ENCODE data around the gene PRR5L. TPM values are rescaled to one million over a fixed set of nuclear protein-coding genes. Genes with fewer than 3 reads are reported as not detected.

The PRR5L gene
- total and polyA plus RNA-seq, 2 donors (not counting 1 experiment from before 2014, with no cell fraction given): 4.0 to 5.9 TPM

- no peak overlapping the region for H3K4me3 ChIP-seq (ENCODE audit: control extremely low read depth in 1 of 5, extremely low read depth in 1 of 5, insufficient read depth in 1 of 5, low read depth in 2 of 5, low read length in 4 of 5)
- CTCF ChIA-PET: interaction anchor here (7.4 to 9.0 kb wide), 2 partner anchors 181 to 196 kb away, joined by 142 to 167 read pairs; no protein-coding TSS in a partner anchor
- Mint-ChIP-seq H3K4me3 (no peak overlapping the region), H3K9me3 (ENCODE audit: insufficient read depth) (no peaks in the 10 kb centered on the region), H3K27ac (no peak overlapping the region), H3K4me1 (no peaks in the 10 kb centered on the region), H3K27me3 (peaks cover 22% of the 10 kb centered on the region)
- no peaks in the 10 kb centered on the region for H4K20me1 ChIP-seq (ENCODE audit: control insufficient read depth, insufficient read depth, low read length, poor library complexity, severe bottlenecking)
- TF ChIP-seq EZH2 (IDR thresholded peaks at IDR 0.05; ENCODE audit: borderline replicate concordance, insufficient read depth, low read depth, low read length, poor library complexity, severe bottlenecking) (no peak), CTCF (IDR thresholded peaks at IDR 0.05) (no peak)
- POLR2A ChIA-PET: no interaction called here
- H3K36me3 ChIP-seq (replicated peaks in 1 of 2; ENCODE audit: control extremely low read depth in 1 of 2, control insufficient read depth in 1 of 2, extremely low read depth in 1 of 2, insufficient read depth in 2 of 2, low read length in 1 of 2): no peaks in the 10 kb centered on the region
- peaks cover 0 to 5% (median 0%) of the 10 kb centered on the region in 4 experiments for H3K27me3 ChIP-seq (replicated peaks in 1 of 4; ENCODE audit: control extremely low read depth in 1 of 4, control insufficient read depth in 3 of 4, insufficient read depth in 4 of 4, low read length in 3 of 4)
- H3K9me3 ChIP-seq (ENCODE audit: control extremely low read depth in 1 of 3, control insufficient read depth in 2 of 3, insufficient read depth in 1 of 3, low read length in 2 of 3): no peaks in the 10 kb centered on the region
- no peak overlapping the region for H3K27ac ChIP-seq (ENCODE audit: low read length in 2 of 2)
- intact Hi-C loops (cut with micrococcal nuclease): no loop called here
- peaks cover 0 to 2% of the 10 kb centered on the region in 2 donors for H3K4me1 ChIP-seq (ENCODE audit: control insufficient read depth in 2 of 2, insufficient read depth in 2 of 2, low read length in 2 of 2)
- H2AFZ ChIP-seq (ENCODE audit: insufficient read depth, low read depth, low read length, poor library complexity, severe bottlenecking): no peak overlapping the region
- H3K9ac ChIP-seq (ENCODE audit: low read length): no peak overlapping the region
- WGBS (ENCODE audit: insufficient coverage): 86% methylated on average over 6 of the region's 8 CpGs
- ATAC-seq (ENCODE audit: low read depth) (no peak), DNase-seq (no peak)
- H3K4me2 ChIP-seq (replicated peaks; ENCODE audit: low read depth, low read length, poor library complexity, severe bottlenecking): no peak overlapping the region
- H3K79me2 ChIP-seq (ENCODE audit: control insufficient read depth, insufficient read depth, low read length): no peaks in the 10 kb centered on the region
These were observed 926 bp downstream of the PRR5L start for GRCh38 chr11:36296884-36297543.

- Histone ChIP-seq H3K4me1 (ENCODE audit: control insufficient read depth in 2 of 2, insufficient read depth in 2 of 2, low read length in 2 of 2) (no peaks in the 10 kb centered on the region), H3K9me3 (ENCODE audit: control extremely low read depth in 1 of 3, control insufficient read depth in 2 of 3, insufficient read depth in 1 of 3, low read length in 2 of 3) (no peaks in the 10 kb centered on the region), H2AFZ (ENCODE audit: insufficient read depth, low read depth, low read length, poor library complexity, severe bottlenecking) (no peak overlapping the region), H3K4me3 (ENCODE audit: control extremely low read depth in 1 of 5, extremely low read depth in 1 of 5, insufficient read depth in 1 of 5, low read depth in 2 of 5, low read length in 4 of 5) (no peak overlapping the region), H3K79me2 (ENCODE audit: control insufficient read depth, insufficient read depth, low read length) (no peaks in the 10 kb centered on the region), H4K20me1 (ENCODE audit: control insufficient read depth, insufficient read depth, low read length, poor library complexity, severe bottlenecking) (no peaks in the 10 kb centered on the region), H3K36me3 (replicated peaks in 1 of 2; ENCODE audit: control extremely low read depth in 1 of 2, control insufficient read depth in 1 of 2, extremely low read depth in 1 of 2, insufficient read depth in 2 of 2, low read length in 1 of 2) (no peaks in the 10 kb centered on the region), H3K27ac (ENCODE audit: low read length in 2 of 2) (no peak overlapping the region), H3K9ac (ENCODE audit: low read length) (no peak overlapping the region), H3K4me2 (replicated peaks; ENCODE audit: low read depth, low read length, poor library complexity, severe bottlenecking) (no peak overlapping the region), H3K27me3 (replicated peaks in 1 of 4; ENCODE audit: control extremely low read depth in 1 of 4, control insufficient read depth in 3 of 4, insufficient read depth in 4 of 4, low read length in 3 of 4) (peaks cover 0 to 5% (median 0%) of the 10 kb centered on the region in 4 experiments)
- H3K27ac Mint-ChIP-seq: no peak overlapping the region
- H3K4me1 Mint-ChIP-seq: no peaks in the 10 kb centered on the region
- no CpG with 5 or more reads among the region's 3 CpGs for WGBS (ENCODE audit: insufficient coverage)
- intact Hi-C loops (cut with micrococcal nuclease): no loop called here
- DNase-seq (no peak), ATAC-seq (ENCODE audit: low read depth) (no peak)
- TF ChIP-seq EZH2 (IDR thresholded peaks at IDR 0.05; ENCODE audit: borderline replicate concordance, insufficient read depth, low read depth, low read length, poor library complexity, severe bottlenecking): no peak
- TF ChIP-seq CTCF (IDR thresholded peaks at IDR 0.05): no peak
- ChIA-PET CTCF (interaction anchor here (2.3 to 2.8 kb wide), 3 partner anchors 8 to 192 kb away, joined by 9 to 14 read pairs (median 11); no protein-coding TSS in a partner anchor), POLR2A (no interaction called here)
- peaks cover 25% of the 10 kb centered on the region for H3K27me3 Mint-ChIP-seq
- no peaks in the 10 kb centered on the region for H3K9me3 Mint-ChIP-seq (ENCODE audit: insufficient read depth)
- H3K4me3 Mint-ChIP-seq: no peak overlapping the region
These were observed 4.6 kb downstream of the PRR5L start for GRCh38 chr11:36300650-36301049.
